HCT116 (cell line): Measurements from ENCODE around the gene KIF21B. TPM values are rescaled to one million over a fixed set of nuclear protein-coding genes. Genes with fewer than 3 reads are reported as not detected.
A peak's percentile ranks its signal among the peaks of the same experiment; 100 is the strongest.

Experiments used
- ATAC-seq: fragments of 200-7000 bp; cut with Tn5 transposase; 2 replicates; pipeline ENCODE4 v1.9.1; 2020; ENCODE audit warnings: mild to moderate bottlenecking, moderate library complexity
- BruUV-seq: library from RNA; stranded (reverse); fragments of 400-500 nt; replicated peaks from 2 replicates; lab custom pipeline; 2021; lab: Mats Ljungman, UMichigan
- CTCF ChIA-PET: fragments of 300-600 bp; sonication (Branson Sonifier 250); formaldehyde crosslinking; loops from one replicate; lab custom pipeline; 2021; ENCODE audit warnings: antibody characterized with exemption; lab: Charles Lee
- POLR2A ChIA-PET: fragments of 300-600, 350-600 bp; sonication (Branson Sonifier 250); formaldehyde crosslinking; loops from one replicate; lab custom pipeline; 2021; ENCODE audit warnings: antibody characterized with exemption; lab: Charles Lee
- RAD21 ChIA-PET, 2 experiments: fragments of 300-600 bp; sonication (Branson Sonifier 250); formaldehyde crosslinking; loops; one replicate each; lab custom pipeline; 2023; ENCODE audit warnings: low total read pairs in 2 of 2; ENCODE audit not compliant: uncharacterized antibody in 2 of 2, unreplicated experiment in 2 of 2, low non-redundant PET in 1 of 2; lab: Charles Lee
- DNase-seq: peaks from one replicate; pipeline ENCODE4 v3.0.0-alpha.2; 2010; ENCODE audit warnings: low read depth, low spot score
- H2AFZ ChIP-seq: fragments of 200-600 bp; shearing (Covaris generic), sonication (generic); 2 replicates; pipeline ENCODE4 v1.6.1; 2017; ENCODE audit warnings: low read depth, mixed run types, mixed read lengths, antibody characterized with exemption, low read length; ENCODE audit not compliant: poor library complexity, severe bottlenecking
- H3K27ac ChIP-seq: 2 replicates; pipeline ENCODE4 v1.5.1; 2012; ENCODE audit warnings: low read depth, low read length
- H3K27me3 ChIP-seq: fragments of 200-600 bp; sonication (generic); 2 replicates; pipeline ENCODE4 v1.6.1; 2016; ENCODE audit warnings: mixed run types, low read length, mixed read lengths; ENCODE audit not compliant: insufficient read depth
- H3K36me3 ChIP-seq, 2 experiments: fragments of 200-500 bp in 1 of 2; fragments of 200-600 bp in 1 of 2; sonication (Bioruptor generic) in 1 of 2; sonication (generic) in 1 of 2; 2 replicates each; pipeline versions ENCODE4 v1.5.1 to v1.6.1; 2014 to 2016; ENCODE audit warnings: low read length in 2 of 2, inconsistent platforms in 1 of 2, mixed read lengths in 1 of 2, mixed run types in 1 of 2; ENCODE audit not compliant: insufficient read depth in 2 of 2, control insufficient read depth in 1 of 2
- H3K4me1 ChIP-seq, 2 experiments: fragments of 200-600 bp in 1 of 2; sonication (generic) in 1 of 2; 2 replicates each; pipeline versions ENCODE4 v1.5.1 to v1.6.1; 2012 to 2017; ENCODE audit warnings: low read length in 2 of 2, inconsistent platforms in 1 of 2, mild to moderate bottlenecking in 1 of 2, mixed read lengths in 1 of 2, mixed run types in 1 of 2, moderate library complexity in 1 of 2; ENCODE audit not compliant: insufficient read depth in 2 of 2, control insufficient read depth in 1 of 2
- H3K4me2 ChIP-seq: fragments of 200-600 bp; sonication (generic); 2 replicates; pipeline ENCODE4 v1.6.1; 2017; ENCODE audit warnings: mixed run types, low read length, mixed read lengths
- H3K4me3 ChIP-seq, 2 experiments: fragments of 200-600 bp in 1 of 2; sonication (generic) in 1 of 2; replicated peaks in 1 of 2; 2 replicates each; pipeline ENCODE4 v1.5.1; 2011 to 2016; ENCODE audit warnings: low read length in 2 of 2, control low read depth in 1 of 2, low read depth in 1 of 2, mild to moderate bottlenecking in 1 of 2, mixed read lengths in 1 of 2, mixed run types in 1 of 2
- H3K79me2 ChIP-seq: fragments of 200-600 bp; sonication (generic); 2 replicates; pipeline ENCODE4 v1.6.1; 2017; ENCODE audit warnings: mild to moderate bottlenecking, mixed run types, low read length, moderate library complexity, mixed read lengths; ENCODE audit not compliant: insufficient read depth
- H3K9ac ChIP-seq: fragments of 200-600 bp; sonication (generic); 2 replicates; pipeline ENCODE4 v1.6.1; 2016; ENCODE audit warnings: low read length, mixed read lengths
- H3K9me2 ChIP-seq: fragments of 200-600 bp; sonication (generic), shearing (Covaris generic); 2 replicates; pipeline ENCODE4 v1.6.1; 2017; ENCODE audit warnings: mixed run types, mild to moderate bottlenecking, moderate library complexity; ENCODE audit not compliant: insufficient read depth
- H3K9me3 ChIP-seq, 2 experiments: fragments of 200-500 bp in 1 of 2; fragments of 200-600 bp in 1 of 2; sonication (Bioruptor generic) in 1 of 2; sonication (generic) in 1 of 2; 2 replicates each; pipeline ENCODE4 v1.6.1; 2014 to 2017; ENCODE audit warnings: low read length in 2 of 2, mixed read lengths in 2 of 2, inconsistent platforms in 1 of 2, low read depth in 1 of 2, mild to moderate bottlenecking in 1 of 2, mixed run types in 1 of 2, moderate library complexity in 1 of 2; ENCODE audit not compliant: control insufficient read depth in 1 of 2, insufficient read depth in 1 of 2
- H4K20me1 ChIP-seq: fragments of 200-600 bp; sonication (generic), shearing (Covaris generic); 2 replicates; pipeline ENCODE4 v1.6.1; 2017; ENCODE audit warnings: mixed run types, mild to moderate bottlenecking, moderate library complexity; ENCODE audit not compliant: insufficient read depth
- CBX3 ChIP-seq: IDR thresholded peaks from 2 replicates; pipeline ENCODE4 v1.6.1; 2012; ENCODE audit warnings: low read depth
- CTCF ChIP-seq, 3 experiments: fragments of 200-600 bp in 1 of 3; sonication (generic) in 1 of 3; IDR thresholded peaks in 2 of 3; conservative IDR thresholded peaks in 1 of 3; 2 replicates each; pipeline ENCODE4 v1.5.1; 2012 to 2017; ENCODE audit warnings: low read depth in 2 of 3, low read length in 2 of 3, antibody characterized with exemption in 1 of 3, borderline replicate concordance in 1 of 3, control low read depth in 1 of 3, mild to moderate bottlenecking in 1 of 3, mixed read lengths in 1 of 3, mixed run types in 1 of 3, moderate library complexity in 1 of 3; ENCODE audit not compliant: insufficient read depth in 1 of 3
- EGR1 ChIP-seq: IDR thresholded peaks from 2 replicates; pipeline ENCODE4 v1.6.1; 2012; ENCODE audit warnings: low read depth
- EZH2 ChIP-seq: fragments of 200-600 bp; sonication (generic); IDR thresholded peaks from 2 replicates; pipeline ENCODE4 v1.6.1; 2017; ENCODE audit warnings: antibody characterized with exemption, mixed run types
- EZH2phosphoT487 ChIP-seq: fragments of 200-600 bp; IDR thresholded peaks from 2 replicates; pipeline ENCODE4 v1.6.1; 2018; ENCODE audit warnings: antibody characterized with exemption, borderline replicate concordance
- FOSL1 ChIP-seq: IDR thresholded peaks from 2 replicates; pipeline ENCODE4 v1.6.1; 2012; ENCODE audit warnings: low read depth
- JUND ChIP-seq: IDR thresholded peaks from 2 replicates; pipeline ENCODE4 v1.6.1; 2012
- RAD21 ChIP-seq: IDR thresholded peaks from 2 replicates; pipeline ENCODE4 v1.6.1; 2012; ENCODE audit warnings: low read depth, mild to moderate bottlenecking
- REST ChIP-seq: IDR thresholded peaks from 2 replicates; pipeline ENCODE4 v1.6.1; 2012; ENCODE audit warnings: low read depth
- SIN3A ChIP-seq: IDR thresholded peaks from 2 replicates; pipeline ENCODE4 v1.6.1; 2012; ENCODE audit warnings: low read depth
- SP1 ChIP-seq: IDR thresholded peaks from 2 replicates; pipeline ENCODE4 v1.6.1; 2012; ENCODE audit warnings: low read depth
- SRF ChIP-seq: IDR thresholded peaks from 2 replicates; pipeline ENCODE4 v1.6.1; 2012; ENCODE audit warnings: low read depth
- TCF7L2 ChIP-seq: IDR thresholded peaks from 2 replicates; pipeline ENCODE4 v1.7.0; 2011; ENCODE audit warnings: borderline replicate concordance, inconsistent platforms; ENCODE audit not compliant: insufficient read depth, insufficient read length; ENCODE audit errors: extremely low read depth
- YY1 ChIP-seq: IDR thresholded peaks from 2 replicates; pipeline ENCODE4 v1.6.1; 2011; ENCODE audit warnings: low read length, low read depth, moderate library complexity, mild to moderate bottlenecking; ENCODE audit not compliant: insufficient replicate concordance; ENCODE audit errors: extremely low read depth
- ZFX ChIP-seq: fragments of 450-650 bp; IDR thresholded peaks from 2 replicates; pipeline ENCODE4 v1.6.1; 2017
- ZNF274 ChIP-seq: fragments of 200-500 bp; sonication (Bioruptor generic); IDR thresholded peaks from 2 replicates; pipeline ENCODE4 v1.6.1; 2014; ENCODE audit warnings: mild to moderate bottlenecking, low read depth, low read length, inconsistent platforms
- intact Hi-C: fragments of 100-400 bp; cut with micrococcal nuclease; formaldehyde crosslinking; loops from 2 replicates; pipeline ENCODE4 v1.10.0; 2022
- total RNA-seq: library from RNA; stranded (reverse); gene quantifications from one replicate; pipeline ENCODE4 v1.2.1, GENCODE V29; 2021; ENCODE audit not compliant: unreplicated experiment

Gene KIF21B
- total RNA-seq, 1 experiment from 2014 or later, result 6.1 TPM

- TF ChIP-seq REST (no peak), SRF (no peak), ZFX (0 out of 2 replicates have a peak, but pooled peaks have one; percentile 16), EGR1 (no peak), YY1 (no peak), JUND (no peak), CBX3 (no peak), ZNF274 (no peak), TCF7L2 (no peak), EZH2 (no peak), EZH2phosphoT487 (no peak)
Measured at GRCh38 chr1:201019321-201019977, 4.1 kb downstream of the KIF21B start (continued).

- H3K79me2 ChIP-seq, result no peaks in the 10 kb centered on the region
- no peaks in the 10 kb centered on the region for H3K9me2 ChIP-seq
- no peak overlapping the region for H3K4me2 ChIP-seq
- no peak for TF ChIP-seq FOSL1
- TF ChIP-seq SP1, result no peak
- no peak for TF ChIP-seq EZH2
- no peak for TF ChIP-seq EZH2phosphoT487
- TF ChIP-seq RAD21, result no peak
- TF ChIP-seq TCF7L2, result no peak
- TF ChIP-seq CBX3, result no peak
- TF ChIP-seq CTCF (IDR thresholded peaks at IDR 0.05 in 2 of 3, conservative IDR thresholded peaks at IDR 0.05 in 1 of 3; ENCODE audit: borderline replicate concordance in 1 of 3, insufficient read depth in 1 of 3, low read depth in 2 of 3, low read length in 2 of 3), result no peak
- no peak for TF ChIP-seq SIN3A
- no peak for TF ChIP-seq JUND
- TF ChIP-seq ZFX, result no peak
- no peak overlapping the region for H3K9ac ChIP-seq
- ChIA-PET POLR2A (no interaction called here), RAD21 (no interaction called here), CTCF (no interaction called here)
- no peaks in the 10 kb centered on the region for H4K20me1 ChIP-seq
- DNase-seq (no peak), ATAC-seq (no peak)
- no peak overlapping the region for H2AFZ ChIP-seq
- H3K4me3 ChIP-seq, result no peak overlapping the region
- H3K9me3 ChIP-seq, result no peaks in the 10 kb centered on the region
- intact Hi-C loops, result no loop called here
- peaks cover 13 to 36% of the 10 kb centered on the region in 2 experiments; a peak in 3 of 4 replicates for H3K4me1 ChIP-seq
- no peaks in the 10 kb centered on the region for H3K27me3 ChIP-seq
- H3K36me3 ChIP-seq, result no peaks in the 10 kb centered on the region
- no TSS peak for BruUV-seq
- no peak overlapping the region for H3K27ac ChIP-seq
Measured at GRCh38 chr1:201017828-201018163, 5.7 kb downstream of the KIF21B start.
